Prostate gland (tissue), 2 donors: Measurements from ENCODE around the gene CSNK1G2.

Experiments used
- POLR2A ChIP-seq: fragments of 450-650 bp; IDR thresholded peaks from one replicate; pipeline ENCODE4 v1.6.1; 2016; ENCODE audit warnings: antibody characterized with exemption, mild to moderate bottlenecking
- POLR2AphosphoS5 ChIP-seq: sonication (generic); formaldehyde crosslinking; IDR thresholded peaks from one replicate; pipeline ENCODE4 v1.6.1; 2017; ENCODE audit warnings: antibody characterized with exemption
- TF ChIP-seq, protein P1 (sequence below), 4 experiments: fragments of 200-600 bp in 2 of 4; fragments of 450-650 bp in 2 of 4; sonication (generic) in 2 of 4; IDR thresholded peaks; 1 replicate in 3 of 4; 2 replicates in 1 of 4; pipeline ENCODE4 v1.5.1; 2016 to 2019; ENCODE audit warnings: antibody characterized with exemption in 4 of 4, mild to moderate bottlenecking in 2 of 4, moderate library complexity in 2 of 4

DNA sequence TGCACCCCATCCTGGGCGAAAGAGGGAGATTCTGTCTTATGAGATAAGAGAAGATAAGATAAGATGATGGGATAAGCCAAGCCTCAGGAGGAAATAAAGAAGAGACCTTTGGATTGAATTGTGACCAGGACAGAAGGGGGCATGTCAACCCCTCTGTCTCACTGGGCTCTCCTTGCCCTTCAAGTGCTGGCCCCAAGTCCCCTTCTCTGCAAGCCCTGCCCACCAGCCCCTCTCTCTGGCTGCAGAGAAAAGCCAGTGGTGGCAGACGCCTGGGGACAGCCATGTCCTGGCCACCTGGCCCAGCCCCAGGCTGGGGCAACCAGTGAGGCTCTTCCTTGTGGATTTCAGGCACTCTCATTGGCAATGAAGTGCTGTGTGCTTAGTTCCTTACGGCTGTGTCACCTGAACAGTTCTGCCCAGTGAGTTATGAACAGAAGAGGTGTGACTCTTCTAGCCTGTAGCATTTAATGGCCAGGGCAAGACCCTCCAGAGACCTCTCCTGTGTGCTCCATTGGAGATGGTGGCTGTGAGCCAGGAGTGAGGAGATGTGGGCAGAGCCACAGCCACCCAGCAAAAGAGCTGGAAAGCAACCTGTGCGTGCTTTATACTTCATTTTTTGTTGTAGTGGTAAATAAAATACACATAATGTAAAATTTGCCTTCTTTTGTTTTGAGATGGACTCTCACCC is 80.6 kb downstream of the CSNK1G2 start:
- TF ChIP-seq POLR2AphosphoS5 (no peak), POLR2A (no peak)
- TF ChIP-seq, protein P1, sequence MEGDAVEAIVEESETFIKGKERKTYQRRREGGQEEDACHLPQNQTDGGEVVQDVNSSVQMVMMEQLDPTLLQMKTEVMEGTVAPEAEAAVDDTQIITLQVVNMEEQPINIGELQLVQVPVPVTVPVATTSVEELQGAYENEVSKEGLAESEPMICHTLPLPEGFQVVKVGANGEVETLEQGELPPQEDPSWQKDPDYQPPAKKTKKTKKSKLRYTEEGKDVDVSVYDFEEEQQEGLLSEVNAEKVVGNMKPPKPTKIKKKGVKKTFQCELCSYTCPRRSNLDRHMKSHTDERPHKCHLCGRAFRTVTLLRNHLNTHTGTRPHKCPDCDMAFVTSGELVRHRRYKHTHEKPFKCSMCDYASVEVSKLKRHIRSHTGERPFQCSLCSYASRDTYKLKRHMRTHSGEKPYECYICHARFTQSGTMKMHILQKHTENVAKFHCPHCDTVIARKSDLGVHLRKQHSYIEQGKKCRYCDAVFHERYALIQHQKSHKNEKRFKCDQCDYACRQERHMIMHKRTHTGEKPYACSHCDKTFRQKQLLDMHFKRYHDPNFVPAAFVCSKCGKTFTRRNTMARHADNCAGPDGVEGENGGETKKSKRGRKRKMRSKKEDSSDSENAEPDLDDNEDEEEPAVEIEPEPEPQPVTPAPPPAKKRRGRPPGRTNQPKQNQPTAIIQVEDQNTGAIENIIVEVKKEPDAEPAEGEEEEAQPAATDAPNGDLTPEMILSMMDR (IDR thresholded peaks at IDR 0.05): no peak
